PC-3 (cell line): ENCODE results near the gene TAAR2. TPM values are rescaled to one million over a fixed set of nuclear protein-coding genes. Genes with fewer than 3 reads are reported as not detected.

ENCODE experiments used
- ATAC-seq: fragments of 200-7000 bp; cut with Tn5 transposase; 2 replicates; pipeline ENCODE4 v1.9.1; 2020; ENCODE audit warnings: mild to moderate bottlenecking, moderate library complexity
- BruUV-seq: library from RNA; stranded (reverse); fragments of 400-500 nt; replicated peaks from 2 replicates; lab custom pipeline; 2021; lab: Mats Ljungman, UMichigan
- CTCF ChIA-PET: fragments of 300-600 bp; sonication (Branson Sonifier 250); formaldehyde crosslinking; loops from one replicate; lab custom pipeline; 2022; ENCODE audit warnings: antibody characterized with exemption; lab: Charles Lee
- POLR2A ChIA-PET: fragments of 300-600 bp; sonication (Branson Sonifier 250); formaldehyde crosslinking; loops from one replicate; lab custom pipeline; 2022; ENCODE audit warnings: antibody characterized with exemption; ENCODE audit not compliant: unreplicated experiment; lab: Charles Lee
- DNase-seq: peaks from one replicate; pipeline ENCODE4 v3.0.0-alpha.2; 2015
- H2AFZ ChIP-seq: fragments of 300-600 bp; sonication (generic); 2 replicates; pipeline ENCODE4 v1.6.0; 2016; ENCODE audit warnings: antibody characterized with exemption, low read length
- H3F3A ChIP-seq: fragments of 300-600 bp; sonication (generic); one replicate; pipeline ENCODE4 v1.6.0; 2017; ENCODE audit warnings: antibody characterized with exemption, low read length, control low read depth, mild to moderate bottlenecking; ENCODE audit not compliant: unreplicated experiment
- H3K27ac ChIP-seq: fragments of 300-600 bp; sonication (generic); 2 replicates; pipeline ENCODE4 v1.5.1; 2016; ENCODE audit warnings: mild to moderate bottlenecking, low read length
- H3K27me3 ChIP-seq: fragments of 300-600 bp; sonication (generic); 2 replicates; pipeline ENCODE4 v1.6.1; 2016; ENCODE audit warnings: low read length, mixed read lengths
- H3K36me3 ChIP-seq: fragments of 300-600 bp; sonication (generic); 2 replicates; pipeline ENCODE4 v1.6.1; 2016; ENCODE audit warnings: low read depth, mixed run types, low read length, mixed read lengths
- H3K4me1 ChIP-seq: fragments of 300-600 bp; sonication (generic); 2 replicates; pipeline ENCODE4 v1.5.1; 2016; ENCODE audit warnings: low read length; ENCODE audit not compliant: insufficient read depth
- H3K4me2 ChIP-seq: fragments of 300-600 bp; sonication (generic); 2 replicates; pipeline ENCODE4 v1.6.0; 2016; ENCODE audit warnings: low read length
- H3K4me3 ChIP-seq: fragments of 300-600 bp; sonication (generic); 2 replicates; pipeline ENCODE4 v1.5.1; 2016; ENCODE audit warnings: mild to moderate bottlenecking, low read length, mixed read lengths
- H3K79me2 ChIP-seq: fragments of 300-600 bp; sonication (generic); 2 replicates; pipeline ENCODE4 v1.6.1; 2017; ENCODE audit warnings: low read length, mixed read lengths
- H3K9ac ChIP-seq: fragments of 300-600 bp; sonication (generic); 2 replicates; pipeline ENCODE4 v1.6.0; 2016; ENCODE audit warnings: mild to moderate bottlenecking, low read length
- H3K9me2 ChIP-seq: fragments of 300-600 bp; sonication (generic); replicated peaks from 2 replicates; pipeline ENCODE4 v1.6.1; 2016; ENCODE audit warnings: mixed run types, low read length, mixed read lengths
- H3K9me3 ChIP-seq: fragments of 300-600 bp; sonication (generic); 2 replicates; pipeline ENCODE4 v1.6.1; 2016; ENCODE audit warnings: low read length, mixed read lengths
- H4K20me1 ChIP-seq: fragments of 300-600 bp; sonication (generic); 2 replicates; pipeline ENCODE4 v1.6.1; 2016; ENCODE audit warnings: low read length, mixed read lengths
- CTCF ChIP-seq: fragments of 300-600 bp; sonication (generic); conservative IDR thresholded peaks from 2 replicates; pipeline ENCODE4 v1.5.1; 2017; ENCODE audit warnings: antibody characterized with exemption, low read depth, mild to moderate bottlenecking, low read length
- EZH2 ChIP-seq: fragments of 300-600 bp; sonication (generic); IDR thresholded peaks from one replicate; pipeline ENCODE4 v1.6.1; 2017; ENCODE audit warnings: antibody characterized with exemption, mild to moderate bottlenecking, low read length; ENCODE audit not compliant: unreplicated experiment
- EZH2phosphoT487 ChIP-seq: fragments of 300-600 bp; sonication (generic); IDR thresholded peaks from 2 replicates; pipeline ENCODE4 v1.6.1; 2018; ENCODE audit warnings: mild to moderate bottlenecking, antibody characterized with exemption, low read length, borderline replicate concordance
- intact Hi-C: fragments of 100-400 bp; cut with micrococcal nuclease; formaldehyde crosslinking; loops from 2 replicates; pipeline ENCODE4 v1.9.0; 2023
- total RNA-seq: library from RNA; depleted of rRNA; stranded (reverse); fragments of >200 nt; gene quantifications from 2 replicates; pipeline ENCODE4 v1.2.3, GENCODE V29; 2014

Gene TAAR2
- total RNA-seq, 1 experiment from 2014 or later, result not detected

- no peaks in the 10 kb centered on the region for H3K79me2 ChIP-seq
- ChIA-PET POLR2A (no interaction called here), CTCF (no interaction called here)
- H3K36me3 ChIP-seq, result no peaks in the 10 kb centered on the region
- H4K20me1 ChIP-seq, result no peaks in the 10 kb centered on the region
- intact Hi-C loops, result no loop called here
- no peak for TF ChIP-seq EZH2phosphoT487
- no peak for TF ChIP-seq CTCF
- no peak for TF ChIP-seq EZH2
- H3K27ac ChIP-seq, result no peak overlapping the region
- H3K9me3 ChIP-seq, result no peaks in the 10 kb centered on the region
- no peaks in the 10 kb centered on the region for H3K27me3 ChIP-seq
- no peak overlapping the region for H3K9ac ChIP-seq
- BruUV-seq, result no TSS peak
- DNase-seq, result no peak
- ATAC-seq, result no peak
- H3K4me2 ChIP-seq, result no peak overlapping the region
- H3K4me1 ChIP-seq, result peaks cover 4% of the 10 kb centered on the region; the same call in 1 of the 2 replicates
- H3K4me3 ChIP-seq, result no peak overlapping the region
- H3K9me2 ChIP-seq, result no peaks in the 10 kb centered on the region
- H3F3A ChIP-seq, result no peaks in the 10 kb centered on the region
- H2AFZ ChIP-seq, result no peak overlapping the region
These were observed 40.4 kb upstream of the TAAR2 start for GRCh38 chr6:132664309-132665034.

GRCh38 chr6:132663661-132664060, 39.6 kb upstream of the TAAR2 start:
- H3K9me2 ChIP-seq, result no peaks in the 10 kb centered on the region
- no peak overlapping the region for H3K4me3 ChIP-seq
- DNase-seq (no peak), ATAC-seq (no peak)
- H3K36me3 ChIP-seq, result no peaks in the 10 kb centered on the region
- H4K20me1 ChIP-seq, result no peaks in the 10 kb centered on the region
- H3K27ac ChIP-seq, result no peak overlapping the region
- H2AFZ ChIP-seq, result no peak overlapping the region
- no TSS peak for BruUV-seq
- H3K4me1 ChIP-seq, result peaks cover 4% of the 10 kb centered on the region; the same call in 1 of the 2 replicates
- POLR2A ChIA-PET, result no interaction called here
- no peaks in the 10 kb centered on the region for H3F3A ChIP-seq
- CTCF ChIA-PET, result no interaction called here
- no peaks in the 10 kb centered on the region for H3K27me3 ChIP-seq
- H3K79me2 ChIP-seq, result no peaks in the 10 kb centered on the region
- no peak overlapping the region for H3K9ac ChIP-seq
- intact Hi-C loops, result no loop called here
- no peaks in the 10 kb centered on the region for H3K9me3 ChIP-seq
- TF ChIP-seq EZH2phosphoT487, result no peak
- no peak for TF ChIP-seq EZH2
- no peak overlapping the region for H3K4me2 ChIP-seq

DNA sequence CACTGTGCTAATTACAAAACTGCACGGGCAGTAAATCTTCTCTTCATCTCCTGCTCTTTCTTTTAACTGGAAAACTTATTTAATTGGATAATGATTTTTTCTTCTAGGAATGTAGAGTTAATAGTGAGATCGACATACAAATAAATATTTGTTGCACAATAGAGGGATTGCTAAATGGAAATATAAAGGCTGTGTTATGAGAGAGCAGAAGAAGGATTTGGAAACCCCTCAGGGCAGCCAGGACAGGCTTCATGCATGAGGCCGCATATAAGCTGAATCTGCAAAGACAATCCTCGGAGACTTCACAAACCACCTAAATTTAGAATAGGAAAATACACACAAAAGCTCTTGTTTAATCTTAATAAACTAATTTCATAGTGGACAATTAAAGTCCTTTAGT, 37.8 kb upstream of the TAAR2 start:
- DNase-seq (no peak), ATAC-seq (no peak)
- no peaks in the 10 kb centered on the region for H3K9me3 ChIP-seq
- peaks cover 4% of the 10 kb centered on the region; the same call in 1 of the 2 replicates for H3K4me1 ChIP-seq
- no peaks in the 10 kb centered on the region for H3K36me3 ChIP-seq
- BruUV-seq, result no TSS peak
- POLR2A ChIA-PET, result interaction anchor here (0.5 kb wide), 1 partner anchor 66 kb away, joined by 3 read pairs; no protein-coding TSS in a partner anchor
- H3K9me2 ChIP-seq, result no peaks in the 10 kb centered on the region
- no peak for TF ChIP-seq EZH2phosphoT487
- TF ChIP-seq EZH2, result no peak
- no peak for TF ChIP-seq CTCF
- no peak overlapping the region for H3K4me2 ChIP-seq
- intact Hi-C loops, result no loop called here
- H3K4me3 ChIP-seq, result no peak overlapping the region
- no peaks in the 10 kb centered on the region for H3F3A ChIP-seq
- no peak overlapping the region for H3K9ac ChIP-seq
- no peaks in the 10 kb centered on the region for H3K79me2 ChIP-seq
- H4K20me1 ChIP-seq, result no peaks in the 10 kb centered on the region
- no peak overlapping the region for H2AFZ ChIP-seq
- H3K27ac ChIP-seq, result no peak overlapping the region
- CTCF ChIA-PET, result no interaction called here
- H3K27me3 ChIP-seq, result no peaks in the 10 kb centered on the region
